Mesendoderm (in vitro differentiated cells): ENCODE data around the gene TIAM1.

Source experiments
- DNase-seq: peaks from one replicate; pipeline ENCODE4 v3.0.0; 2013
- H2AK5ac ChIP-seq: 2 replicates; pipeline ENCODE4 v1.6.1; 2013; ENCODE audit warnings: low read length, inconsistent platforms
- H2BK120ac ChIP-seq: 2 replicates; pipeline ENCODE4 v1.6.1; 2013; ENCODE audit warnings: low read depth, mild to moderate bottlenecking, low read length, moderate library complexity, mixed read lengths
- H2BK15ac ChIP-seq: replicated peaks from 2 replicates; pipeline ENCODE4 v1.6.1; 2013; ENCODE audit warnings: low read depth, mild to moderate bottlenecking, moderate library complexity
- H2BK5ac ChIP-seq: 2 replicates; pipeline ENCODE4 v1.6.1; 2013; ENCODE audit warnings: low read length, inconsistent platforms
- H3K18ac ChIP-seq: 2 replicates; pipeline ENCODE4 v1.6.1; 2013; ENCODE audit warnings: mild to moderate bottlenecking, low read length, mixed read lengths
- H3K23ac ChIP-seq: one replicate; pipeline ENCODE4 v1.6.1; 2013; ENCODE audit warnings: low read length
- H3K27ac ChIP-seq: 2 replicates; pipeline ENCODE4 v1.5.1; 2013; ENCODE audit warnings: low read depth, mild to moderate bottlenecking, inconsistent platforms, low read length, moderate library complexity
- H3K27me3 ChIP-seq: 2 replicates; pipeline ENCODE4 v1.6.1; 2013; ENCODE audit warnings: low read length, control low read depth, mild to moderate bottlenecking, inconsistent platforms; ENCODE audit not compliant: insufficient read depth, poor library complexity
- H3K36me3 ChIP-seq: 2 replicates; pipeline ENCODE4 v1.6.1; 2013; ENCODE audit warnings: low read length, inconsistent platforms; ENCODE audit not compliant: control insufficient read depth, insufficient read depth
- H3K4ac ChIP-seq: one replicate; pipeline ENCODE4 v1.6.1; 2013; ENCODE audit warnings: low read depth, mild to moderate bottlenecking, low read length, moderate library complexity
- H3K4me1 ChIP-seq: 2 replicates; pipeline ENCODE4 v1.6.1; 2013; ENCODE audit warnings: low read depth, low read length, inconsistent platforms; ENCODE audit not compliant: control insufficient read depth
- H3K4me2 ChIP-seq: 2 replicates; pipeline ENCODE4 v1.6.1; 2013; ENCODE audit warnings: low read length
- H3K4me3 ChIP-seq: 2 replicates; pipeline ENCODE4 v1.5.1; 2013; ENCODE audit warnings: mild to moderate bottlenecking, low read length
- H3K56ac ChIP-seq: one replicate; pipeline ENCODE4 v1.6.1; 2013; ENCODE audit warnings: low read length
- H3K79me1 ChIP-seq: 2 replicates; pipeline ENCODE4 v1.6.1; 2013; ENCODE audit warnings: low read length, inconsistent platforms
- H3K79me2 ChIP-seq: 2 replicates; pipeline ENCODE4 v1.6.1; 2013; ENCODE audit warnings: mild to moderate bottlenecking, low read length; ENCODE audit not compliant: control insufficient read depth, insufficient read depth
- H3K9ac ChIP-seq: 2 replicates; pipeline ENCODE4 v1.6.1; 2013; ENCODE audit warnings: low read length, inconsistent platforms
- H4K5ac ChIP-seq: one replicate; pipeline ENCODE4 v1.6.1; 2013; ENCODE audit warnings: low read length
- H4K8ac ChIP-seq: one replicate; pipeline ENCODE4 v1.6.1; 2013; ENCODE audit warnings: low read depth, mild to moderate bottlenecking, control low read depth, low read length, moderate library complexity
- WGBS: extraction: QIAGEN DNeasy Blood & Tissue Kit; methylation state at CpG from one replicate; pipeline ENCODE4 v1.1.7; 2013; ENCODE audit warnings: low lambda C conversion rate, missing lambda C conversion rate; ENCODE audit not compliant: insufficient coverage; ENCODE audit errors: extremely low coverage; 5-methylcytosine and 5-hydroxymethylcytosine counted together

TIAM1 gene

DNA sequence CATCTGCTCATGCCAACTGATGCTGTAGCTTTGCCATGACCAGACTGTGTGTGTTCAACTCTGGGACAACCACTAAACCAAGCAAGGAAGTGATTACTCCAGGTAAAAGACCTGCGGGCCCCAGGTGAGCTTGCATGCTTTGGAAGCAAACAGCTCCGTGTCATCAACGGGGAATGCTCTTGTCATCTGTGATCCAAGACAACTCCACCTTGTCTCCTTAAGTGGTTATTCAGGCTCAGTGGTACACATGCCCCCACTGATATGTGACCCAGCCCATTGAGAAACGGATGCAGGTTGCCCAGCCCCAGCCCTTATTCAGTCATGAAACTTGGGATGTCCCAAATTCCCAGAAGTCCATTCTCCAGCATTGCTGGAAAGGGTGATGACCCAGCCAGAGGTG is 89.0 kb downstream of the TIAM1 start:
- no peaks in the 10 kb centered on the region for H3K79me1 ChIP-seq
- no peaks in the 10 kb centered on the region for H3K79me2 ChIP-seq
- H3K36me3 ChIP-seq: no peaks in the 10 kb centered on the region
- H3K4me1 ChIP-seq: peaks cover 5% of the 10 kb centered on the region
- no peak overlapping the region for H2BK15ac ChIP-seq
- H2BK120ac ChIP-seq: no peak overlapping the region
- WGBS: no CpG with 5 or more reads among the region's 4 CpGs
- no peak overlapping the region for H2BK5ac ChIP-seq
- no peaks in the 10 kb centered on the region for H3K27me3 ChIP-seq
- H2AK5ac ChIP-seq: no peak overlapping the region
- H3K18ac ChIP-seq: no peak overlapping the region
- H3K9ac ChIP-seq: no peak overlapping the region
- no peak overlapping the region for H3K23ac ChIP-seq
- peak; percentile 21 for DNase-seq
- no peak overlapping the region for H4K5ac ChIP-seq
- no peak overlapping the region for H4K8ac ChIP-seq
- no peak overlapping the region for H3K4ac ChIP-seq
- no peak overlapping the region for H3K4me2 ChIP-seq
- H3K27ac ChIP-seq: no peak overlapping the region
- no peak overlapping the region for H3K4me3 ChIP-seq
- H3K56ac ChIP-seq: no peak overlapping the region

DNA sequence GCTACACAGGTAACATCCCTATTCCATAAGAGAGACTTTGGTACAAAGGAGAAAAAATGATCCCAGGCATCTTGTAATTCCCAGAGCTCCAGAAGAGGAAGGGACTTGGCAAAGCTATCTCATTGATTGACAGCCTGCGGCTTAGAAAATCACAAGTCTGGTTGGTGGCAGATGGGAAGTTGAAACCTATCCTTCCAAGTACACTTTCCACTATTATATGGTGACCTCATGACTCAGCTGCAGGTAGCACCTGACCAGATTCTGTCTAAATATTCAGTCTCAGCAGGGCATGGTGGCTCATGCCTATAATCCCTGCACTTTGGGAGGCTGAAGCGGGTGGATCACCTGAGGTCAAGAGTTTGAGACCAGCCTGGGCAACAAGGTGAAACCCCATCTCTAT is 89.9 kb downstream of the TIAM1 start:
- DNase-seq: no peak
- peaks cover 5% of the 10 kb centered on the region for H3K4me1 ChIP-seq
- WGBS: no CpG with 5 or more reads among the region's 2 CpGs

DNA sequence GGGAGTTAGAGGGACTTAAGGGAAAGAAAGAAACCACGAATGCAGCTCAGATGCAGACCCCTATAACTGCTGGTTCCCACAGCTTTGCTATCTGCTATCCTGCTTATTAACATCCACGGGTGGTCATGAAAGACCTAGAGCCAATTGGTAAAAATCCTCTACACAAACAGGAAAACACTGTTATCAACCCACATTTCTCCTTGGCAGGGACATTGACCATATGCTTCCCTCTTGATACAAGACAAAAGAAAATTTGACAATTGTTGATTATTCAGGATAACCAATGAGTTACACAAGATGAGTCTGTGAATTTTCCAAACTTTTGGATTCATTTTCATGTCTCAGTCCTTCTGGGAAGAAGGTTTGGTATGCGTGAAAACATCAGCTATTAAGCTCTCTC is 90.4 kb downstream of the TIAM1 start:
- Histone ChIP-seq H2BK5ac (no peak overlapping the region), H3K36me3 (no peaks in the 10 kb centered on the region), H3K79me1 (no peaks in the 10 kb centered on the region), H3K4me3 (no peak overlapping the region), H2AK5ac (no peak overlapping the region), H3K4me2 (no peak overlapping the region), H3K23ac (no peak overlapping the region), H3K18ac (no peak overlapping the region), H2BK120ac (no peak overlapping the region), H3K9ac (no peak overlapping the region), H2BK15ac (no peak overlapping the region), H3K4ac (no peak overlapping the region), H3K56ac (no peak overlapping the region), H3K79me2 (no peaks in the 10 kb centered on the region), H3K27me3 (no peaks in the 10 kb centered on the region), H4K5ac (no peak overlapping the region), H3K27ac (no peak overlapping the region), H4K8ac (no peak overlapping the region), H3K4me1 (peaks cover 5% of the 10 kb centered on the region)
- DNase-seq: no peak
- no CpG with 5 or more reads among the region's 3 CpGs for WGBS

More for the DNA sequence above, 89.9 kb downstream of the TIAM1 start:
- H4K5ac ChIP-seq: no peak overlapping the region
- no peak overlapping the region for H3K56ac ChIP-seq
- H3K79me2 ChIP-seq: no peaks in the 10 kb centered on the region
- H3K27me3 ChIP-seq: no peaks in the 10 kb centered on the region
- H3K4me2 ChIP-seq: no peak overlapping the region
- H2BK15ac ChIP-seq: no peak overlapping the region
- H3K9ac ChIP-seq: no peak overlapping the region
- no peak overlapping the region for H3K4me3 ChIP-seq
- no peak overlapping the region for H3K4ac ChIP-seq
- no peak overlapping the region for H3K18ac ChIP-seq
- no peak overlapping the region for H2BK5ac ChIP-seq
- H4K8ac ChIP-seq: no peak overlapping the region
- no peak overlapping the region for H2AK5ac ChIP-seq
- no peak overlapping the region for H2BK120ac ChIP-seq
- H3K27ac ChIP-seq: no peak overlapping the region
- no peaks in the 10 kb centered on the region for H3K36me3 ChIP-seq
- no peak overlapping the region for H3K23ac ChIP-seq
- H3K79me1 ChIP-seq: no peaks in the 10 kb centered on the region

DNA sequence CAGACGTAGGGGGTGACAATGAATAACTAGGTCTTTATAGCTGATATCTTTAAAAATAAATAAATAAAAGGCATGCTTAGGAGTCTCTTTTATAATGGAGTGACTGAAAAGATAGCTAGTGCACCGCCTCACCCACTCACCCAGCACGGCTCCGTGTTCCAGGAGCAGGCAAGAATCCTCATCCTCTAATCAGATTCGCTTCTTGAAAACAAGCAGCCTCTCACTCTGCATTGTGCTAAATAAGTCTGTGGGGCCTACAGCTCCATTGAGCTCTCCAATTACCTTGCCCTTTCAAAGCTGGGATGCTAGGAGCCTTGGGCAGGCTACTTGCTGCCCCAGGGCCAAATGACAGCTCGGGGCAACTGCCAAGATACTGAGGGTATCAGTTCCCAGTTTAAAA is 91.5 kb downstream of the TIAM1 start:
- Histone ChIP-seq H3K4me1 (peaks cover 5% of the 10 kb centered on the region), H3K56ac (no peak overlapping the region), H3K27ac (no peak overlapping the region), H3K27me3 (no peaks in the 10 kb centered on the region), H2AK5ac (no peak overlapping the region), H3K36me3 (no peaks in the 10 kb centered on the region), H4K5ac (no peak overlapping the region), H2BK5ac (no peak overlapping the region), H3K23ac (no peak overlapping the region), H2BK120ac (no peak overlapping the region), H3K18ac (no peak overlapping the region), H3K4ac (no peak overlapping the region), H3K9ac (no peak overlapping the region), H3K4me2 (no peak overlapping the region), H3K79me2 (no peaks in the 10 kb centered on the region), H4K8ac (no peak overlapping the region), H2BK15ac (no peak overlapping the region), H3K4me3 (no peak overlapping the region), H3K79me1 (no peaks in the 10 kb centered on the region)
- DNase-seq: peak; percentile 54
- WGBS: no CpG with 5 or more reads among the region's 6 CpGs

DNA sequence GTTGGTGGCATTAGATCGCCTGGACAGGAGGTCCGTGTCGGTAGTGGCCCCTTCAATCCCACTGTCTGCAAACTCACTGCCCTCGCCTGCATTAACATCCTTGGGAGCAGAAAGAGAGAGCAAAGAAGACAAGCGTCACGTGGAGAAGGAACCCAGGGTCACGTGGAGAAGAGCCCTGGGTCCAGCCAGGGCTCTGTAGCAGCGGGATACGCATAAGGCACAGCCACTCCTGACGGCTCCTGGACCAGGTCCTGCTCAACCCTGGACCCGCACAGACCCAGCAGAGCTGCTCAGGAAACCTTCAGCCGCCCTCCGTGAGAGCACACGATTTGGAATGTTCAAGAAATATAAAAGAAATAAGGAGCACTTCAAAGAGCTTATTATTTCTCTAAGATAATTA is 92.0 kb downstream of the TIAM1 start:
- peaks cover 5% of the 10 kb centered on the region for H3K4me1 ChIP-seq
- no peaks in the 10 kb centered on the region for H3K27me3 ChIP-seq
- no peak overlapping the region for H3K9ac ChIP-seq
- no peak overlapping the region for H3K27ac ChIP-seq
- no peak overlapping the region for H4K8ac ChIP-seq
- H2BK120ac ChIP-seq: no peak overlapping the region
- H3K18ac ChIP-seq: no peak overlapping the region
- no peak overlapping the region for H3K4ac ChIP-seq
- H3K36me3 ChIP-seq: no peaks in the 10 kb centered on the region
- H3K79me1 ChIP-seq: no peaks in the 10 kb centered on the region
- no peak for DNase-seq
- no peaks in the 10 kb centered on the region for H3K79me2 ChIP-seq
- WGBS: no CpG with 5 or more reads among the region's 14 CpGs
- H2AK5ac ChIP-seq: no peak overlapping the region
- no peak overlapping the region for H2BK5ac ChIP-seq
- no peak overlapping the region for H4K5ac ChIP-seq
- H2BK15ac ChIP-seq: no peak overlapping the region
- no peak overlapping the region for H3K56ac ChIP-seq
- H3K4me2 ChIP-seq: no peak overlapping the region
- no peak overlapping the region for H3K4me3 ChIP-seq
- H3K23ac ChIP-seq: peak overlapping the region; percentile 69

DNA sequence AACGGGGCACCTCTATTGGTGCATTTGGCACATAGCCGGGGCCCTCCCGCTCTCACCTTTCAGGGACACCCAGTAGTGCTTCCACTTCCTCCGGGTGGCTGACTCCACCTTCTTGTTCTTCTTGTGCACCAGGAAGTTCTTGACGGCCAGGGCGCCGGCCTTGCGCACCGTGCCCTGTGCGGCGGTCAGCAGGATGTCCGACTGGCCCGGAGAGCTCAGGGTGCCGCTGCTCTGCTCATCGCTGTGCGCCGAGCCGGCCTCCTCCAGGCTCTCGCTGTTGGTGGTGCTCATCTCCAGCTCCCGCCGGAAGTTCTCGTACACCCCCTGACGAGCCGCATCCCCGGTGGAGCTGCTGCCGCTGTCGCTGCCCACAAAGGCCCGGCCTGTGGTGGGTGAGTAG is 92.4 kb downstream of the TIAM1 start:
- Histone ChIP-seq H3K23ac (peak overlapping the region; percentile 69), H4K8ac (no peak overlapping the region), H3K27me3 (no peaks in the 10 kb centered on the region), H3K4me3 (no peak overlapping the region), H3K27ac (no peak overlapping the region), H3K4me2 (no peak overlapping the region), H2BK5ac (no peak overlapping the region), H2AK5ac (no peak overlapping the region), H3K4ac (no peak overlapping the region), H3K56ac (no peak overlapping the region), H4K5ac (no peak overlapping the region), H2BK15ac (no peak overlapping the region), H2BK120ac (no peak overlapping the region), H3K4me1 (peaks cover 5% of the 10 kb centered on the region), H3K79me1 (no peaks in the 10 kb centered on the region), H3K9ac (no peak overlapping the region), H3K36me3 (no peaks in the 10 kb centered on the region), H3K79me2 (no peaks in the 10 kb centered on the region), H3K18ac (no peak overlapping the region)
- DNase-seq: no peak
- no CpG with 5 or more reads among the region's 28 CpGs for WGBS
